Measurements from ENCODE around the gene FAM107B. TPM values are rescaled to one million over a fixed set of nuclear protein-coding genes. Genes with fewer than 3 reads are reported as not detected.

Gene FAM107B
- total and polyA plus RNA-seq, 7 experiments from 2014 or later, result 167 to 236 (median 211) TPM

DNA sequence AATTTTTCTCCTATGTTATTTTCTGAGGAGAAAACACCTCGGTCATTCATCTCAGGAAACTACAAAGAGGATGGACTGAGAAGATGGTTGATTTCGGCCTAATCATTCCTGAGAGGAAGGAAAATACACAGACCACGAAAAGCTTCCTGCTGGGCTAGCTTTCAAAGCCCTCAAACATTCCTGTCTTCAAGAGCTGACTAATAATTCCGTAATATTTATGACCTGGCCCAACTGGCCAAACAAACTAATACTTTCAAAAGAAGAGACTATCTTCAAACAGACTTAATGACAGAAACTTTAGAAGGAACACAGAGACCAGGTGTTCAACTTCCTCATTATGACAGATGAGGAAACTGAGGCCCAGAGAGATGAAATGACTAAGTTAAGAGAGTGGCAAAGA lies 228.9 kb downstream of the FAM107B start:
- ATAC-seq (no peak), DNase-seq (no peak)
- intact Hi-C loops (cut with micrococcal nuclease), result loop anchor here in 1 of 2 donors (2.0 kb wide), 2 partner anchors 17 to 41 kb away; no protein-coding TSS in a partner anchor
- no peaks in the 10 kb centered on the region for H3K9me3 Mint-ChIP-seq
- ChIA-PET POLR2A (no interaction called here), CTCF (interaction anchor here (0.8 kb wide), 1 partner anchor 273 kb away, joined by 3 read pairs; no protein-coding TSS in a partner anchor)
- peak overlapping the region; percentile 33 for H3K27ac ChIP-seq (ENCODE audit: low read depth, low read length)
- peak overlapping the region; percentile 25 to 96 (median 83) for H3K27ac Mint-ChIP-seq
- H3K36me3 ChIP-seq (ENCODE audit: control insufficient read depth in 2 of 3, insufficient read depth in 3 of 3, low read length in 3 of 3), result peaks cover 9 to 45% (median 9%) of the 10 kb centered on the region in 3 experiments
- no peak overlapping the region for H3K4me3 ChIP-seq (ENCODE audit: low read length)
- peaks cover 7 to 54% (median 22%) of the 10 kb centered on the region in 5 donors for H3K36me3 Mint-ChIP-seq
- H3K4me1 Mint-ChIP-seq, result peaks cover 52 to 97% (median 90%) of the 10 kb centered on the region in 7 donors
- H3K27me3 ChIP-seq (ENCODE audit: control insufficient read depth in 2 of 2, insufficient read depth in 2 of 2, low read length in 2 of 2), result no peaks in the 10 kb centered on the region
- no peaks in the 10 kb centered on the region for H3K9me3 ChIP-seq (ENCODE audit: control insufficient read depth in 2 of 3, low read length in 3 of 3)
- H3K4me3 Mint-ChIP-seq, result peak overlapping the region in 2 of 10 donors; percentile 1 to 14
- peaks cover 19 to 41% of the 10 kb centered on the region in 2 donors for H3K4me1 ChIP-seq (ENCODE audit: control insufficient read depth in 2 of 2, insufficient read depth in 2 of 2, low read length in 2 of 2)
- no peaks in the 10 kb centered on the region for H3K27me3 Mint-ChIP-seq

- Mint-ChIP-seq H3K4me3 (peak overlapping the region; percentile 5 to 82 (median 73)), H3K4me1 (peaks cover 57 to 97% (median 90%) of the 10 kb centered on the region in 7 donors), H3K9me3 (no peaks in the 10 kb centered on the region), H3K27me3 (no peaks in the 10 kb centered on the region), H3K36me3 (peaks cover 7 to 50% (median 21%) of the 10 kb centered on the region in 5 donors), H3K27ac (peak overlapping the region; percentile 73 to 96 (median 84))
- no peaks in the 10 kb centered on the region for H3K9me3 ChIP-seq (ENCODE audit: control insufficient read depth in 2 of 3, low read length in 3 of 3)
- intact Hi-C loops (cut with micrococcal nuclease), result loop anchor here (1.0 to 5.0 kb wide), 9 partner anchors 13 to 347 kb away; partner anchors contain the start of genes CDNF (in 1 of the 2), HSPA14 (in 1 of the 2) and MSANTD7 (in 1 of the 2)
- CTCF ChIA-PET, result interaction anchor here (1.0 to 2.4 kb wide), 7 partner anchors 13 to 294 kb away, joined by 4 to 21 read pairs (median 6); partner anchors contain the start of genes CDNF, HSPA14 and MSANTD7
- H3K27ac ChIP-seq (ENCODE audit: low read depth, low read length), result peak overlapping the region; percentile 72
- H3K36me3 ChIP-seq (ENCODE audit: control insufficient read depth in 2 of 3, insufficient read depth in 3 of 3, low read length in 3 of 3), result peaks cover 12 to 42% (median 15%) of the 10 kb centered on the region in 3 experiments
- no peaks in the 10 kb centered on the region for H3K27me3 ChIP-seq (ENCODE audit: control insufficient read depth in 2 of 2, insufficient read depth in 2 of 2, low read length in 2 of 2)
- peaks cover 22 to 42% of the 10 kb centered on the region in 2 donors for H3K4me1 ChIP-seq (ENCODE audit: control insufficient read depth in 2 of 2, insufficient read depth in 2 of 2, low read length in 2 of 2)
- ATAC-seq, result no peak
- H3K4me3 ChIP-seq (ENCODE audit: low read length), result no peak overlapping the region
- POLR2A ChIA-PET, result interaction anchor here (0.6 to 2.5 kb wide), 11 partner anchors 9 to 271 kb away, joined by 3 to 17 read pairs (median 7); no protein-coding TSS in a partner anchor
- DNase-seq, result no peak
Observed at GRCh38 chr10:14543904-14544210, 230.8 kb downstream of the FAM107B start.

DNA sequence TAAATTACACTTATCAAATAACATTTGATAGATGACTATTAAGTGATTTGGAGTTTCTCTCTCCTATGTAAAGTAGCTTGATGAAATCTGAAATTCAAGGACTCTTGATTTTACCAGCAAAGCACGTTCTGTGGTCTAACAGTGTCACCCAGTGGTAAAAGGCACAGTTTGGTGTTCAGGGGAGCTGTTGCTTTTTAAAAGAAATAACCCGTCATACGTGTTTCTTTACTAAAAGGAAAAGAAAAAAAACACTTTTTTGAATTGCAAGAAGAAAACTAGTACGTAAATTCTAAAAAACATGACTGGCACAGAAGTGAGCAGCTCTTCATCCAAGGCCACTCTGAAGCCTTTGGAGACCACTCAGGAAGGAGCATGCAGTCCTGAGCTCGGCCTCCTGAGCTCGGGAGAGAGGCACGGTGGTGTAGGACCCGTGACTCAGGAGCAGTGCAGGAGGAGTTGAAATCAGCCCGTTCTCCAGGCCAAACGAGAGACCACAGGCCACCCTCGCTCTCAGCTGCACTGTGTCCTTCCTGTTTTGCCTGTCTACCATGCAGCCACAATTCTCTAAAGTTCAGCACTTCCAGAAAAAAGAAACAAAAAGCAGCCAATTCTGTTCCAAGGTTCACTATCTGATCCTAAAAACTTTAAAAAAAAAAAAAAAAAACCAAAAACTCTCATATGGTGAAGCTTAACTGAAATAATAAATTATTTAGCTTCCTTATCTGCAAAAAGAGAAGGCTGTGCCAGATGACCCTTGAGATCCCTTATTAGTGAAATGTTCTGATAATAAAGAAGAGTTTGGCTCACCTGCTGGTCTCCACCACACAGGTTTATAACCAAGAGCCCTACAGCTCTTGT lies 231.4 kb downstream of the FAM107B start:
- ATAC-seq (peak; percentile 86), DNase-seq (peak in 7 of 9 donors; percentile 60 to 81 (median 73))
- Mint-ChIP-seq H3K27ac (peak overlapping the region; percentile 73 to 96 (median 84)), H3K36me3 (peaks cover 7 to 50% (median 23%) of the 10 kb centered on the region in 5 donors), H3K9me3 (no peaks in the 10 kb centered on the region), H3K4me1 (peaks cover 57 to 97% (median 94%) of the 10 kb centered on the region in 7 donors), H3K4me3 (peak overlapping the region; percentile 46 to 82 (median 76)), H3K27me3 (no peaks in the 10 kb centered on the region)
- Histone ChIP-seq H3K27ac (ENCODE audit: low read depth, low read length) (peak overlapping the region; percentile 72), H3K36me3 (ENCODE audit: control insufficient read depth in 2 of 3, insufficient read depth in 3 of 3, low read length in 3 of 3) (peaks cover 12 to 39% (median 18%) of the 10 kb centered on the region in 3 experiments), H3K4me3 (ENCODE audit: low read length) (peak overlapping the region; percentile 28), H3K27me3 (ENCODE audit: control insufficient read depth in 2 of 2, insufficient read depth in 2 of 2, low read length in 2 of 2) (no peaks in the 10 kb centered on the region), H3K9me3 (ENCODE audit: control insufficient read depth in 2 of 3, low read length in 3 of 3) (no peaks in the 10 kb centered on the region), H3K4me1 (ENCODE audit: control insufficient read depth in 2 of 2, insufficient read depth in 2 of 2, low read length in 2 of 2) (peaks cover 23 to 42% of the 10 kb centered on the region in 2 donors)
- POLR2A ChIA-PET, result interaction anchor here (0.6 to 2.5 kb wide), 16 partner anchors 9 to 295 kb away, joined by 3 to 17 read pairs (median 4); no protein-coding TSS in a partner anchor
- intact Hi-C loops (cut with micrococcal nuclease), result loop anchor here (1.0 to 5.0 kb wide), 7 partner anchors 14 to 346 kb away; partner anchors contain the start of genes CDNF (in 1 of the 2), HSPA14 (in 1 of the 2) and MSANTD7 (in 1 of the 2)
- CTCF ChIA-PET, result interaction anchor here (0.7 to 2.4 kb wide), 20 partner anchors 9 to 360 kb away, joined by 3 to 21 read pairs (median 4); partner anchors contain the start of genes CDNF, HSPA14 and MSANTD7

DNA sequence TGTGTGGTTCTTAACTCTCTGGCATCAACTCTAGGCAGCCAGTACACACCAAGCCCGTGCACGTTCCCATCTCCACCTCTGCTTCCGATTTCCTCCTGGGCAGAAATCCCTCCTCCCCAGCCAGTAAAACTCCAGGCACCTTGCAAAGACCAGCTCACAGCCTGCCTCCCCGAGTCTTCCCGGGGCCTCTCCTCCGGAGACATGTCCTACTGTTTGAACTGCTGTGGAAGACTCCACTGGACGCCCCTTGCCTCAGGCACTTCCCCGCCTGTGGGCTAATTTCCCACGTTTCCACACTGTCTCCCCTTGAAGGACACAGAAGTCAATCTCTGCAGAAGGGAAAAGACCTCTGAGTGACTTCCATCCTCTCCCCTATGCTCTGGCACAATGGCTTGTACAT lies 233.3 kb downstream of the FAM107B start:
- H3K4me3 Mint-ChIP-seq, result peak overlapping the region in 1 of 10 donors; percentile 34
- no peak for ATAC-seq
- peaks cover 7 to 45% (median 22%) of the 10 kb centered on the region in 5 donors for H3K36me3 Mint-ChIP-seq
- Histone ChIP-seq H3K4me1 (ENCODE audit: control insufficient read depth in 2 of 2, insufficient read depth in 2 of 2, low read length in 2 of 2) (peaks cover 23 to 42% of the 10 kb centered on the region in 2 donors), H3K36me3 (ENCODE audit: control insufficient read depth in 2 of 3, insufficient read depth in 3 of 3, low read length in 3 of 3) (peaks cover 12 to 46% (median 19%) of the 10 kb centered on the region in 3 experiments), H3K9me3 (ENCODE audit: control insufficient read depth in 2 of 3, low read length in 3 of 3) (no peaks in the 10 kb centered on the region), H3K27me3 (ENCODE audit: control insufficient read depth in 2 of 2, insufficient read depth in 2 of 2, low read length in 2 of 2) (no peaks in the 10 kb centered on the region), H3K4me3 (ENCODE audit: low read length) (no peak overlapping the region), H3K27ac (ENCODE audit: low read depth, low read length) (peak overlapping the region; percentile 31)
- DNase-seq, result no peak
- H3K9me3 Mint-ChIP-seq, result no peaks in the 10 kb centered on the region
- no peaks in the 10 kb centered on the region for H3K27me3 Mint-ChIP-seq
- H3K4me1 Mint-ChIP-seq, result peaks cover 51 to 94% (median 87%) of the 10 kb centered on the region in 7 donors
- intact Hi-C loops (cut with micrococcal nuclease), result loop anchor here in 1 of 2 donors (5.0 kb wide), 1 partner anchor 296 kb away; the partner anchor contains the start of genes CDNF, HSPA14 and MSANTD7
- H3K27ac Mint-ChIP-seq, result peak overlapping the region; percentile 62 to 94 (median 85)
- ChIA-PET CTCF (interaction anchor here (0.8 to 1.4 kb wide), 2 partner anchors 9 to 281 kb away, joined by 3 to 7 read pairs; no protein-coding TSS in a partner anchor), POLR2A (interaction anchor here (0.6 to 0.9 kb wide), 2 partner anchors 12 to 364 kb away, joined by 3 read pairs; no protein-coding TSS in a partner anchor)

- ChIA-PET POLR2A (no interaction called here), CTCF (interaction anchor here (0.7 to 1.4 kb wide), 3 partner anchors 10 to 282 kb away, joined by 3 to 7 read pairs (median 3); no protein-coding TSS in a partner anchor)
- Histone ChIP-seq H3K36me3 (ENCODE audit: control insufficient read depth in 2 of 3, insufficient read depth in 3 of 3, low read length in 3 of 3) (peaks cover 12 to 49% (median 19%) of the 10 kb centered on the region in 3 experiments), H3K4me1 (ENCODE audit: control insufficient read depth in 2 of 2, insufficient read depth in 2 of 2, low read length in 2 of 2) (peaks cover 23 to 41% of the 10 kb centered on the region in 2 donors), H3K9me3 (ENCODE audit: control insufficient read depth in 2 of 3, low read length in 3 of 3) (no peaks in the 10 kb centered on the region), H3K27ac (ENCODE audit: low read depth, low read length) (peak overlapping the region; percentile 49), H3K4me3 (ENCODE audit: low read length) (no peak overlapping the region), H3K27me3 (ENCODE audit: control insufficient read depth in 2 of 2, insufficient read depth in 2 of 2, low read length in 2 of 2) (no peaks in the 10 kb centered on the region)
- ATAC-seq (no peak), DNase-seq (no peak)
- no peaks in the 10 kb centered on the region for H3K27me3 Mint-ChIP-seq
- H3K9me3 Mint-ChIP-seq, result no peaks in the 10 kb centered on the region
- H3K27ac Mint-ChIP-seq, result peak overlapping the region; percentile 62 to 94 (median 85)
- intact Hi-C loops (cut with micrococcal nuclease), result loop anchor here in 1 of 2 donors (5.0 kb wide), 1 partner anchor 297 kb away; the partner anchor contains the start of genes CDNF, HSPA14 and MSANTD7
- H3K36me3 Mint-ChIP-seq, result peaks cover 7 to 46% (median 22%) of the 10 kb centered on the region in 5 donors
- peaks cover 46 to 94% (median 86%) of the 10 kb centered on the region in 7 donors for H3K4me1 Mint-ChIP-seq
- peak overlapping the region in 3 of 10 donors; percentile 16 to 51 (median 36) for H3K4me3 Mint-ChIP-seq
Observed at GRCh38 chr10:14540611-14541010, 234.1 kb downstream of the FAM107B start.

- Mint-ChIP-seq H3K9me3 (no peaks in the 10 kb centered on the region), H3K4me1 (peaks cover 41 to 94% (median 86%) of the 10 kb centered on the region in 7 donors), H3K36me3 (peaks cover 7 to 48% (median 22%) of the 10 kb centered on the region in 5 donors), H3K4me3 (peak overlapping the region in 3 of 10 donors; percentile 31 to 51 (median 36)), H3K27ac (peak overlapping the region; percentile 62 to 94 (median 85)), H3K27me3 (no peaks in the 10 kb centered on the region)
- Histone ChIP-seq H3K27me3 (ENCODE audit: control insufficient read depth in 2 of 2, insufficient read depth in 2 of 2, low read length in 2 of 2) (no peaks in the 10 kb centered on the region), H3K9me3 (ENCODE audit: control insufficient read depth in 2 of 3, low read length in 3 of 3) (no peaks in the 10 kb centered on the region), H3K4me3 (ENCODE audit: low read length) (no peak overlapping the region), H3K36me3 (ENCODE audit: control insufficient read depth in 2 of 3, insufficient read depth in 3 of 3, low read length in 3 of 3) (peaks cover 12 to 47% (median 19%) of the 10 kb centered on the region in 3 experiments), H3K4me1 (ENCODE audit: control insufficient read depth in 2 of 2, insufficient read depth in 2 of 2, low read length in 2 of 2) (peaks cover 23 to 46% of the 10 kb centered on the region in 2 donors), H3K27ac (ENCODE audit: low read depth, low read length) (peak overlapping the region; percentile 49)
- ChIA-PET CTCF (interaction anchor here (0.7 to 1.4 kb wide), 2 partner anchors 12 to 283 kb away, joined by 3 to 7 read pairs; no protein-coding TSS in a partner anchor), POLR2A (no interaction called here)
- no peak for ATAC-seq
- intact Hi-C loops (cut with micrococcal nuclease), result loop anchor here in 1 of 2 donors (5.0 kb wide), 1 partner anchor 297 kb away; the partner anchor contains the start of genes CDNF, HSPA14 and MSANTD7
- DNase-seq, result no peak
Observed at GRCh38 chr10:14540062-14540461, 234.6 kb downstream of the FAM107B start.
